Right kidney (tissue), 1 donor: Measurements from ENCODE around the gene HECTD4.
A peak's percentile ranks its signal among the peaks of the same experiment; 100 is the strongest.
"Not testable (repeated sequence)": the region's sequence is repeated elsewhere in the genome, so short reads cannot be mapped to it uniquely, and the experiment has no call there.

Source experiments
- DNase-seq: peaks from one replicate; pipeline ENCODE4 v3.0.0-alpha.2; 2016

The HECTD4 gene

GRCh38 chr12:112158461-112159145 is 223.6 kb downstream of the HECTD4 start:
- DNase-seq, result not testable (repeated sequence)

- no peak for DNase-seq
These were observed 228.4 kb downstream of the HECTD4 start for GRCh38 chr12:112153893-112154219.

- DNase-seq, result peak; percentile 31
These were observed 228.9 kb downstream of the HECTD4 start for GRCh38 chr12:112153181-112153892.

GRCh38 chr12:112151766-112152541 is 230.3 kb downstream of the HECTD4 start:
- no peak for DNase-seq

DNA sequence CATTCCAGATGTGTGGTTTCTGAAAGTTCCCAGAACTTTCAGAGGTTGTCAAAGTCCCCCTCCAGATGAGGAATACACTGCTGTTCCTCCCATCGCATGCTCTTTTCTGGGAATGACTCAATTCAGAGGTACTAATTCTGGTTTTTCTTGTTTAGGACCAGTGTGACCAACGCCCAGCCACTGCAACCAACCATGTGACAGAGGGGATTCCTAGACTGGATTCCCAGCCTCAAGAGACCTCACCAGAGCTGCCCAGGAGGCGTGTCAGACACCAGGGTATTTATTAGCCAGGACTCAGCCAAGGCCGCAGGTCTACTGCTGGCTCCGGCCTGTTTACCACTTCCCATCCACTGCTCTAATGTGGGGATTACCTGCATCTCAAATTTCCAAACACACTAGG is 232.6 kb downstream of the HECTD4 start:
- no peak for DNase-seq

- DNase-seq, result no peak
These were observed 234.2 kb downstream of the HECTD4 start for GRCh38 chr12:112148031-112148513.

GRCh38 chr12:112146123-112146522 is 236.1 kb downstream of the HECTD4 start:
- DNase-seq, result no peak

GRCh38 chr12:112140728-112141127 is 241.5 kb downstream of the HECTD4 start:
- DNase-seq, result no peak

- no peak for DNase-seq
These were observed 247.5 kb downstream of the HECTD4 start for GRCh38 chr12:112134731-112135130.

GRCh38 chr12:112133418-112133817 is 248.8 kb downstream of the HECTD4 start:
- DNase-seq, result no peak

- no peak for DNase-seq
These were observed 250.5 kb downstream of the HECTD4 start for GRCh38 chr12:112131686-112132085.

- DNase-seq, result no peak
These were observed 251.7 kb downstream of the HECTD4 start for GRCh38 chr12:112130441-112130998.

- no peak for DNase-seq
These were observed 255.3 kb downstream of the HECTD4 start for GRCh38 chr12:112126911-112127310.

DNA sequence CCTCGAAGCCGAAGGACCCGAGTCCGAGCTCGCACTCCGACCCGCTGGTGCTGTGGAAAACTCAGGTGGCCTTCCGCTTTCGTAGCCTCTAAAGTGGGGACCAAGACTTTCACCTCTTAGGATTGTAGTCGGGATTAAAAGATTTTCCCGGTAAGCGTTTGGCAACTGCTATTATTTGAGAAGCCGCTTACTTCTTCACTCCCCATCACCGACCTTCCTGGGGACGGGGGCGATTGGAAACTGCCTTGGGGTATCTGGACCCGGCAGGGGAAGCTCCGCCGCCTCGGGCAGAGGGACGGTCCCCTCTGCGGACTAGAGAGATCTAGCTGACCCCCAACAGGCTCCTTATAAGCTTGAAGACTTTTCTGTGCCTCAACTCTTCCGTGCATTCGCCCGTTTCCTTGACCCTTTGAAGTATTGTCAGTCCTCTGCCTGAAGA is 256.2 kb downstream of the HECTD4 start:
- DNase-seq, result no peak

DNA sequence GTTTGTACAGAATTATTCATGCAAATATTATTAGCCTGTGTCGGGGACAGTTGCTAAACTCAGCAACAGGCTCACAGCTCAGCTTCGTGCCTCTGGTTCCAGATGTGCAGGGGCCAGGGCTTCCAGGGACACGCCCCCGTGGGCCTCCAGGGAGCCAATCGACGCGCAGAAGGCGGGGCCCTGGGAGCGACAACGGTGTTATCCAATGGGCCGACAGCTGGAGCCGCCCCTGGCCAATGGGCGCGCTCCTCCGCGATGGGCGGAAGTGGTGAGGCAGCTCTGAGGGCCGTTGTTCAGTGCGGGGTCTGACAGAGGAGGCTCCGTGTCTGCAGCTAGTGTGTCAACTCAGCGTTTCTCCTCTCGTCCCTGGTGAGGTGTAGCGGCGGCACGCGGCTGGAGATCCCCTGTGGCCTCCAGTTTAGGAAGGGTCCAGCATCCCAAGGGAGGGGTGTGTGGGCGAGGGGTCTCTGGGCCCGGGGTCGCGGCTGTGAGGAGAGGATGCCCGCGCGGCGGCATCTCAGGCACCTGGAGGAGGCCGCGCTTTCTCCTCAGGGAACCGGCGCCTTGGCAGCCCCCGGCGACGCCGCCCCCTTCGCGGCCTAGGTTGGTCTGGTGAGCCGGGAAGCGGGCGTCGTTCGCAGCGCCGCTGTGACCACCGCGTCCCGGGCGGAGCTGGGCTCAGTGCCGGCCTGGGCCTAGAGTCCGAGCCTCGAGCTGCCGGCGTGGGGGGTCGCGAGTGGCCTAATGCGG is 256.8 kb downstream of the HECTD4 start, which contains the start of gene TRAFD1:
TSS of gene TRAFD1 (plus strand) at position 311 of the 750 bp plus-strand sequence. CDS start 4,963 bp downstream, outside the sequence.
- peak; percentile 96 for DNase-seq

DNA sequence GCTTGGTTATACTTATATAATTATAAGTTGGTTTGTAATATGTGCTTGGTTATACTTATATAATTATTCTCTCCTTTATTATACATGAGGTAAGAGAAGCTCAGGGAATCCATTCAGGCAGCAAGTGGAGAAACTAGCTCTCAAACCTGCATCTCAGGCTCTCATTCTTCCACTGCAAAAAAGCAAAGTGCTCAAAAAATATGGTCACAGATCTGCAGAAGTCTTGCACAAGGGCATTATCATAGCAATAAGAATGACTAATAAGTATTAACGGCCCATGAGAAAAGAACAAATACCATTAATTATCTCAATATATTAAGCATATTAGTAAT is 257.3 kb downstream of the HECTD4 start:
- no peak for DNase-seq

DNA sequence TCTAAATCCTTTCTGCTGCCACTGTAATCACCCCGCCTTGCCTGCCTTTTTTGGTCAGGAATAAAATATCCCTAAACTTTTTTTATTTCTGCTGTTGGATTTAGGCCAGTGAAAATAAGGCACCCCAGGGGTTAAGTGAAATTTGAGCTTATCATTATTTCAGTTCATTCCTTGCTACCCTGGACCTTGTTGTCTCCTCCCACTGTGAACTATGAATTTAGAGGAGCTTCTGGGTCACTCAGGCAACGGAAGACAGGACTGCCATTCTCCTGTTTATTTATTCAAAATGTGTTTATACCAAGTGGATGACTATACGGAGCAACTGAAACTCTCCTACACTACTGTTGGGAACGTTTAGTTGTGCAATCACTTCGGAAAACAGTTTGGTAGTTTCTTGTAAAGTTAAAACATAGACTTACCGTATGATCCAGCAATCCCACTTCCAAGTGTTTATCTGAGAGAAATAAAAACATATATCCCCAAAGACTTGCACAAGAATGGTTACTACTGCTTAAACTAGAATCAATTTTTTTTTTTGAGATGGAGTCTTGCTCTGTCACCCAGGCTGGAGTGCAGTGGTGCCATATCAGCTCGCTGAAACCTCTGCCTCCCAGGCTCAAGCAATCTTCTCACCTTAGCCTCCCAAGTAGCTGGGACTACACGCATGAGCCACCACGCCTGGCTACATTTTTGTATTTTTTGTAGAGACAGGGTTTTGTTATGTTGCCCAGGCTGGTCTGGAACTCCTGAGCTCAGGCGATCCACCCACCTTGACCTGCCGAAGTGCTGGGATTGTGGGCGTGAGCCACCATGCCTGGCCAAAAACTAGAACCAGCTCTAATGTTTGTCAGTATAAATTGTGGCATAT is 259.2 kb downstream of the HECTD4 start:
- DNase-seq, result no peak

- no peak for DNase-seq
These were observed 260.3 kb downstream of the HECTD4 start for GRCh38 chr12:112121780-112122565.

- no peak for DNase-seq
These were observed 264.5 kb downstream of the HECTD4 start for GRCh38 chr12:112117685-112118084.
